AG09309 (cell line): ENCODE data around the gene ADGRG2.

ENCODE experiments used
- DNase-seq: peaks from one replicate; pipeline ENCODE4 v3.0.0-alpha.2; 2010; ENCODE audit warnings: low read depth
- H3K4me3 ChIP-seq: 2 replicates; pipeline ENCODE4 v1.5.1; 2011; ENCODE audit warnings: mild to moderate bottlenecking, low read depth, low read length, moderate library complexity; ENCODE audit not compliant: control insufficient read depth
- CTCF ChIP-seq: IDR thresholded peaks from 2 replicates; pipeline ENCODE4 v1.5.1; 2011; ENCODE audit warnings: mild to moderate bottlenecking, low read depth, low read length, inconsistent platforms; ENCODE audit not compliant: insufficient read depth, control insufficient read depth; ENCODE audit errors: missing control alignments

The ADGRG2 gene

GRCh38 chrX:19110642-19111041 lies 11.6 kb downstream of the ADGRG2 start:
- TF ChIP-seq CTCF: no peak
- H3K4me3 ChIP-seq: no peak overlapping the region
- DNase-seq: no peak

- no peak overlapping the region for H3K4me3 ChIP-seq
- DNase-seq: no peak
- TF ChIP-seq CTCF: no peak
Measured at GRCh38 chrX:19107035-19107434, 15.2 kb downstream of the ADGRG2 start.

GRCh38 chrX:19100586-19100985 lies 21.7 kb downstream of the ADGRG2 start:
- H3K4me3 ChIP-seq: no peak overlapping the region
- no peak for TF ChIP-seq CTCF
- DNase-seq: no peak

GRCh38 chrX:19097553-19098283 lies 24.6 kb downstream of the ADGRG2 start:
- DNase-seq: no peak
- H3K4me3 ChIP-seq: no peak overlapping the region
- TF ChIP-seq CTCF: no peak

GRCh38 chrX:19096586-19096985 lies 25.7 kb downstream of the ADGRG2 start:
- TF ChIP-seq CTCF: no peak
- no peak for DNase-seq
- H3K4me3 ChIP-seq: no peak overlapping the region

- H3K4me3 ChIP-seq: no peak overlapping the region
- no peak for DNase-seq
- TF ChIP-seq CTCF: no peak
Measured at GRCh38 chrX:19094654-19095053, 27.6 kb downstream of the ADGRG2 start.
